Choroid plexus epithelial cell (primary cell): ENCODE results near the gene LRRC3.

Experiments
- DNase-seq: peaks from one replicate; pipeline ENCODE4 v3.0.0-alpha.2; 2010; ENCODE audit warnings: low read depth
- H3K4me3 ChIP-seq: 2 replicates; pipeline ENCODE4 v1.5.1; 2011; ENCODE audit warnings: low read depth, mild to moderate bottlenecking, control low read depth, low read length, moderate library complexity
- TF ChIP-seq, protein P1 (sequence below): conservative IDR thresholded peaks from 2 replicates; pipeline ENCODE4 v1.5.1; 2011; ENCODE audit warnings: low read depth, mild to moderate bottlenecking, control low read depth, inconsistent platforms, low read length, moderate library complexity

LRRC3 gene

GRCh38 chr21:44432841-44433790 is 22.2 kb upstream of the LRRC3 start:
- DNase-seq = no peak
- no peak overlapping the region for H3K4me3 ChIP-seq
- TF ChIP-seq, protein P1, sequence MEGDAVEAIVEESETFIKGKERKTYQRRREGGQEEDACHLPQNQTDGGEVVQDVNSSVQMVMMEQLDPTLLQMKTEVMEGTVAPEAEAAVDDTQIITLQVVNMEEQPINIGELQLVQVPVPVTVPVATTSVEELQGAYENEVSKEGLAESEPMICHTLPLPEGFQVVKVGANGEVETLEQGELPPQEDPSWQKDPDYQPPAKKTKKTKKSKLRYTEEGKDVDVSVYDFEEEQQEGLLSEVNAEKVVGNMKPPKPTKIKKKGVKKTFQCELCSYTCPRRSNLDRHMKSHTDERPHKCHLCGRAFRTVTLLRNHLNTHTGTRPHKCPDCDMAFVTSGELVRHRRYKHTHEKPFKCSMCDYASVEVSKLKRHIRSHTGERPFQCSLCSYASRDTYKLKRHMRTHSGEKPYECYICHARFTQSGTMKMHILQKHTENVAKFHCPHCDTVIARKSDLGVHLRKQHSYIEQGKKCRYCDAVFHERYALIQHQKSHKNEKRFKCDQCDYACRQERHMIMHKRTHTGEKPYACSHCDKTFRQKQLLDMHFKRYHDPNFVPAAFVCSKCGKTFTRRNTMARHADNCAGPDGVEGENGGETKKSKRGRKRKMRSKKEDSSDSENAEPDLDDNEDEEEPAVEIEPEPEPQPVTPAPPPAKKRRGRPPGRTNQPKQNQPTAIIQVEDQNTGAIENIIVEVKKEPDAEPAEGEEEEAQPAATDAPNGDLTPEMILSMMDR = no peak

DNA sequence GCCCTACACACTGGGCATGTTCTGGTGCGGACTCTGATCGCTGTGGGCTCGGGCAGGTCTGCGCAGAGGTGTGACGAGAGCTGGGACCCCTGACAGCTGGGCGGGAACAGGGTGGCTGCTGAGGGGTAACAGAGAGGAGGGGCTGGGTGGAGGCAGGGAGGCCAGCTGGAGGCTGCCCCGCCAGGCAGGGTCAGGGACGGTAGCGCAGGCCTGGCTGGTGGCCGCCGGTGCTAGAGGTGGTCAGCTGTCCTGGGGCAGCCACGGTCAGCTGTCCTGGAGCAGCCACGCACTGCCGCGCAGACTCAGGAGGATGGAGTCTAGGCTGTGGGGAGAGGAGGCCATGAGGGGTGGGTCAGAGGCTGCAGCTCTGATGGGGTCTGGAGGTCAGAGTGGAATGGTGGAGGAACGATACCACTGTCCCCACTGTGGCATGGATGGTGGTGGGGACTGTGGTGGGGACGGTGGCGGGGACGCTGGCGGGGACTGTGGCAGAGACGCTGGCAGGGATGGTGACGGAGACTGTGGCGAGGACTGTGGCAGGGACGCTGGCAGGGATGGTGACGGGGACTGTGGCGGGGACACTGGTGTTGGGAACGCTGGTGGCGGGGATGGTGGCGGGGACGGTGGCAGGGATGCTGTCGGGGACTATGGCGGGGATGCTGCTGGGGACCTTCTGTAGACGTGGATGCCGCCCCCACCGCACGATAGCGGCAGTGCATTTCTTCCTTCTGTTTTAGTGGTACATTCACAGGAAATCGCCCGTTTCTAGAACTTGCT is 21.3 kb upstream of the LRRC3 start:
- TF ChIP-seq, protein P1 = no peak
- no peak overlapping the region for H3K4me3 ChIP-seq
- DNase-seq = no peak

GRCh38 chr21:44434568-44434925 is 20.8 kb upstream of the LRRC3 start:
- TF ChIP-seq, protein P1 = no peak
- no peak overlapping the region for H3K4me3 ChIP-seq
- no peak for DNase-seq

DNA sequence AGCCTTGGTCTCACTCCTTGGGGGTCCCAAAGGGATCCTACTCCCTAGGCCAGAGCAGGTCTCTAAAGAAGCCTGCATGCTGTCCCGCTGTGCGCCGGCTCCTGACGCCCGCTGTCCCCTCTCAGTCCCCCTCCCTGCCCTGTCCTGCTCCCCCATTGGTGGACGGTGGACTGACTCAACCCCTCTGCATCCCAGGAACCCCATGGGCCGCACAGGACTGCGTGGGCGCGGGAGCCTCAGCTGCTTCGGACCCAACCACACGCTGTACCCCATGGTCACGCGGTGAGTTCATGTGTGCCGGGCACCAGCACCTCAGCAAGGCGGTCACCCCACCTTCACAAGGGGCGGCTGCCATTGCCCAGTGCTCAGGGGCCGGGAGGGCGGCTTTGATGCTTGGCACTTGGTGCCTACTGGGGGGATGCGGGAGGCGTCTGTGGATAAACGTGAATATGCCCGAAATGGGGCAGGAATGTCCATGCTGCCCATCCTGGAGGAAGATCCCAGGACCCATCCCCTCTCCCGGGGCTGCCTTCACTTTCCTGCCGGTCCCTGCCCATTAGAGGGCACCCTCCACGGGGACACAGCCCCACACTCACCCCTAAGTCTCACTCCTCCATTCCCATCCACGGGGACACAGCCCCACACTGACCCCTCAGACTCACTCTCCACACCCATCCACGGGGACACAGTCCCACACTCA is 20.2 kb upstream of the LRRC3 start:
- no peak for DNase-seq
- no peak overlapping the region for H3K4me3 ChIP-seq

DNA sequence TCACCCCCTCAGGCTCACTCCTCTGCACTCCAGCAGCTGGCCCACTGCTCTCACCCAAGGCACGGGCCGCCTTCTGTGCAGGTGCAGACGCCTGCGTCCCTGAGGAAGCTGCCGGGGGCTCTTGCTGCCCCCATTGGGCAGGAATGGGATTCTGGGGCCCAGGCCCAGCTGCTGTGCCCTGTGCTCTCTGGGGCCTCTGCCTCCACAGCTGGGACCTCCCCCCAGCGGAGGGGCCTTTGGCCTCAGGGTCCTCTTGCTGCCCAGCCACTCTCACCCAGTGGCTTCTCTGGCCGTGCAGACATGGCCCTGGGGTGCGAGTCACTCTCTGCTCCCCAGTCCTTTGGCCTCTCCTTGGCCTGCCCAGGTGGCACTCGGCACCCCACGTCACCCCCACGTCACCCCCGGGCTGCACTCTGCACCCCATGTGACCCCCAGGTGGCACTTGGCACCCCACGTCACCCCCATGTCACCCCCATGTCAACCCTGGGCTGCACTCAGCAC is 19.1 kb upstream of the LRRC3 start:
- TF ChIP-seq, protein P1 = no peak
- no peak for DNase-seq
- no peak overlapping the region for H3K4me3 ChIP-seq

More for the DNA sequence above, 20.2 kb upstream of the LRRC3 start:
- TF ChIP-seq, protein P1 = no peak

GRCh38 chr21:44436958-44437357 is 18.4 kb upstream of the LRRC3 start:
- TF ChIP-seq, protein P1 = no peak
- no peak overlapping the region for H3K4me3 ChIP-seq
- DNase-seq = no peak
